MM.1S (cell line): ENCODE results near the gene ZBED1.

ENCODE experiments used
- DNase-seq: peaks from one replicate; pipeline ENCODE4 v3.0.0-alpha.2; 2015
- H2AFZ ChIP-seq: fragments of 300-600 bp; sonication (generic); 2 replicates; pipeline ENCODE4 v1.6.0; 2016; ENCODE audit warnings: antibody characterized with exemption, low read length
- H3F3A ChIP-seq: fragments of 300-600 bp; sonication (generic); 2 replicates; pipeline ENCODE4 v1.6.1; 2016; ENCODE audit warnings: mild to moderate bottlenecking, antibody characterized with exemption, low read length, moderate library complexity, mixed read lengths; ENCODE audit not compliant: insufficient read depth
- H3K27ac ChIP-seq: fragments of 300-600 bp; sonication (generic); 2 replicates; pipeline ENCODE4 v1.5.1; 2016; ENCODE audit warnings: mild to moderate bottlenecking, low read length
- H3K27me3 ChIP-seq: fragments of 300-600 bp; sonication (generic); replicated peaks from 2 replicates; pipeline ENCODE4 v1.6.0; 2016; ENCODE audit warnings: low read length; ENCODE audit not compliant: insufficient read depth
- H3K36me3 ChIP-seq: fragments of 300-600 bp; sonication (generic); replicated peaks from 2 replicates; pipeline ENCODE4 v1.6.1; 2016; ENCODE audit warnings: mild to moderate bottlenecking, low read length, mixed read lengths; ENCODE audit not compliant: insufficient read depth
- H3K4me1 ChIP-seq: fragments of 300-600 bp; sonication (generic); 2 replicates; pipeline ENCODE4 v1.6.1; 2016; ENCODE audit warnings: low read length, mixed read lengths
- H3K4me2 ChIP-seq: fragments of 300-600 bp; sonication (generic); 2 replicates; pipeline ENCODE4 v1.6.0; 2016; ENCODE audit warnings: low read depth, low read length
- H3K4me3 ChIP-seq: fragments of 300-600 bp; sonication (generic); 2 replicates; pipeline ENCODE4 v1.5.1; 2016; ENCODE audit warnings: low read length, mixed read lengths
- H3K79me2 ChIP-seq: fragments of 300-600 bp; sonication (generic); 2 replicates; pipeline ENCODE4 v1.6.1; 2016; ENCODE audit warnings: mixed run types, low read length, mixed read lengths
- H3K9ac ChIP-seq: fragments of 300-600 bp; sonication (generic); 2 replicates; pipeline ENCODE4 v1.6.1; 2016; ENCODE audit warnings: low read length, mixed read lengths
- H3K9me2 ChIP-seq: fragments of 300-600 bp; sonication (generic); replicated peaks from 2 replicates; pipeline ENCODE4 v1.6.1; 2016; ENCODE audit warnings: mild to moderate bottlenecking, low read length, mixed read lengths; ENCODE audit not compliant: insufficient read depth
- H3K9me3 ChIP-seq: fragments of 300-600 bp; sonication (generic); replicated peaks from 2 replicates; pipeline ENCODE4 v1.6.1; 2016; ENCODE audit warnings: mild to moderate bottlenecking, low read length, mixed read lengths; ENCODE audit not compliant: insufficient read depth
- H4K20me1 ChIP-seq: fragments of 300-600 bp; sonication (generic); 2 replicates; pipeline ENCODE4 v1.6.1; 2016; ENCODE audit warnings: mild to moderate bottlenecking, low read length, moderate library complexity, mixed read lengths; ENCODE audit not compliant: insufficient read depth
- CTCF ChIP-seq: fragments of 300-600 bp; sonication (generic); IDR thresholded peaks from 2 replicates; pipeline ENCODE4 v1.5.1; 2016; ENCODE audit warnings: antibody characterized with exemption, low read length, mixed read lengths
- EZH2 ChIP-seq: fragments of 300-600 bp; sonication (generic); optimal IDR thresholded peaks from 2 replicates; pipeline ENCODE3; 2017; ENCODE audit warnings: low read depth, mild to moderate bottlenecking, antibody characterized with exemption, low read length, mixed read lengths
- EZH2phosphoT487 ChIP-seq: fragments of 300-600 bp; sonication (generic); IDR thresholded peaks from 2 replicates; pipeline ENCODE4 v1.6.1; 2018; ENCODE audit warnings: antibody characterized with exemption, low read length

The ZBED1 gene

GRCh38 chrX:2514131-2514530, 13.4 kb upstream of the ZBED1 start:
- H3K36me3 ChIP-seq: no peaks in the 10 kb centered on the region
- no peaks in the 10 kb centered on the region for H3K9me2 ChIP-seq
- H3K79me2 ChIP-seq: no peaks in the 10 kb centered on the region
- H3K9ac ChIP-seq: no peak overlapping the region
- TF ChIP-seq EZH2phosphoT487 (no peak), EZH2 (no peak), CTCF (no peak)
- H2AFZ ChIP-seq: peak overlapping the region; percentile 42; the same call in 1 of the 2 replicates
- no peaks in the 10 kb centered on the region for H3F3A ChIP-seq
- peak overlapping the region; percentile 24; the same call in 1 of the 2 replicates for H3K4me2 ChIP-seq
- H3K9me3 ChIP-seq: no peaks in the 10 kb centered on the region
- DNase-seq: no peak
- H3K4me1 ChIP-seq: no peaks in the 10 kb centered on the region
- H3K27ac ChIP-seq: no peak overlapping the region
- H3K4me3 ChIP-seq: no peak overlapping the region
- no peaks in the 10 kb centered on the region for H4K20me1 ChIP-seq
- no peaks in the 10 kb centered on the region for H3K27me3 ChIP-seq

GRCh38 chrX:2513121-2513664, 12.4 kb upstream of the ZBED1 start:
- Histone ChIP-seq H4K20me1 (no peaks in the 10 kb centered on the region), H3K36me3 (no peaks in the 10 kb centered on the region), H3K4me1 (no peaks in the 10 kb centered on the region), H3K9ac (no peak overlapping the region), H2AFZ (no peak overlapping the region), H3K79me2 (no peaks in the 10 kb centered on the region), H3K4me2 (no peak overlapping the region), H3K9me2 (no peaks in the 10 kb centered on the region), H3F3A (no peaks in the 10 kb centered on the region), H3K27me3 (no peaks in the 10 kb centered on the region), H3K4me3 (no peak overlapping the region), H3K9me3 (no peaks in the 10 kb centered on the region), H3K27ac (no peak overlapping the region)
- TF ChIP-seq EZH2phosphoT487 (no peak), EZH2 (no peak), CTCF (no peak)
- no peak for DNase-seq

GRCh38 chrX:2512501-2512900, 11.7 kb upstream of the ZBED1 start:
- TF ChIP-seq EZH2phosphoT487 (no peak), CTCF (no peak), EZH2 (no peak)
- H3K9me3 ChIP-seq: no peaks in the 10 kb centered on the region
- H3F3A ChIP-seq: no peaks in the 10 kb centered on the region
- no peaks in the 10 kb centered on the region for H3K9me2 ChIP-seq
- no peak overlapping the region for H3K27ac ChIP-seq
- H2AFZ ChIP-seq: no peak overlapping the region
- no peaks in the 10 kb centered on the region for H4K20me1 ChIP-seq
- H3K4me3 ChIP-seq: no peak overlapping the region
- no peaks in the 10 kb centered on the region for H3K79me2 ChIP-seq
- no peak overlapping the region for H3K9ac ChIP-seq
- H3K4me1 ChIP-seq: no peaks in the 10 kb centered on the region
- no peaks in the 10 kb centered on the region for H3K27me3 ChIP-seq
- DNase-seq: no peak
- H3K4me2 ChIP-seq: no peak overlapping the region
- H3K36me3 ChIP-seq: no peaks in the 10 kb centered on the region
